HL-60 (cell line): ENCODE measurements around the gene GRIP2.

Experiments used
- DNase-seq, 2 experiments: peaks; one replicate each; pipeline ENCODE4 v3.0.0-alpha.2; 2010 to 2020; ENCODE audit warnings: low read depth in 1 of 2, low spot score in 1 of 2
- H3K27ac ChIP-seq: fragments of 250-450 bp; sonication (Bioruptor Pico); replicated peaks from 2 replicates; pipeline ENCODE4 v1.5.1; 2020; ENCODE audit warnings: mild to moderate bottlenecking, moderate library complexity
- H3K27me3 ChIP-seq: fragments of 250-450 bp; sonication (Bioruptor Pico); 2 replicates; pipeline ENCODE4 v1.5.1; 2021; ENCODE audit warnings: mild to moderate bottlenecking, moderate library complexity; ENCODE audit not compliant: insufficient read depth, poor library complexity, severe bottlenecking
- H3K4me3 ChIP-seq: replicated peaks from 2 replicates; pipeline ENCODE4 v1.5.1; 2011; ENCODE audit warnings: mild to moderate bottlenecking, control low read depth, low read length; ENCODE audit not compliant: insufficient read depth
- GABPA ChIP-seq: IDR thresholded peaks from 2 replicates; pipeline ENCODE4 v1.6.1; 2012; ENCODE audit warnings: low read depth
- POLR2AphosphoS5 ChIP-seq: IDR thresholded peaks from 2 replicates; pipeline ENCODE4 v1.6.1; 2012; ENCODE audit warnings: low read depth
- REST ChIP-seq: IDR thresholded peaks from 2 replicates; pipeline ENCODE4 v1.6.1; 2012; ENCODE audit warnings: low read depth; ENCODE audit not compliant: insufficient replicate concordance
- SPI1 ChIP-seq: IDR thresholded peaks from 2 replicates; pipeline ENCODE4 v1.6.1; 2012; ENCODE audit warnings: low read depth, mild to moderate bottlenecking, borderline replicate concordance
- TF ChIP-seq, protein P1 (sequence below): IDR thresholded peaks from one replicate; pipeline ENCODE4 v1.5.1; 2011; ENCODE audit warnings: low read length, control low read depth, inconsistent platforms; ENCODE audit not compliant: insufficient read depth

The GRIP2 gene

GRCh38 chr3:14505001-14505802, 34.9 kb downstream of the GRIP2 start:
- Histone ChIP-seq H3K4me3 (no peak overlapping the region), H3K27ac (no peak overlapping the region), H3K27me3 (no peaks in the 10 kb centered on the region)
- TF ChIP-seq GABPA (no peak), REST (no peak), POLR2AphosphoS5 (no peak), SPI1 (no peak)
- TF ChIP-seq, protein P1, sequence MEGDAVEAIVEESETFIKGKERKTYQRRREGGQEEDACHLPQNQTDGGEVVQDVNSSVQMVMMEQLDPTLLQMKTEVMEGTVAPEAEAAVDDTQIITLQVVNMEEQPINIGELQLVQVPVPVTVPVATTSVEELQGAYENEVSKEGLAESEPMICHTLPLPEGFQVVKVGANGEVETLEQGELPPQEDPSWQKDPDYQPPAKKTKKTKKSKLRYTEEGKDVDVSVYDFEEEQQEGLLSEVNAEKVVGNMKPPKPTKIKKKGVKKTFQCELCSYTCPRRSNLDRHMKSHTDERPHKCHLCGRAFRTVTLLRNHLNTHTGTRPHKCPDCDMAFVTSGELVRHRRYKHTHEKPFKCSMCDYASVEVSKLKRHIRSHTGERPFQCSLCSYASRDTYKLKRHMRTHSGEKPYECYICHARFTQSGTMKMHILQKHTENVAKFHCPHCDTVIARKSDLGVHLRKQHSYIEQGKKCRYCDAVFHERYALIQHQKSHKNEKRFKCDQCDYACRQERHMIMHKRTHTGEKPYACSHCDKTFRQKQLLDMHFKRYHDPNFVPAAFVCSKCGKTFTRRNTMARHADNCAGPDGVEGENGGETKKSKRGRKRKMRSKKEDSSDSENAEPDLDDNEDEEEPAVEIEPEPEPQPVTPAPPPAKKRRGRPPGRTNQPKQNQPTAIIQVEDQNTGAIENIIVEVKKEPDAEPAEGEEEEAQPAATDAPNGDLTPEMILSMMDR, result no peak
- no peak for DNase-seq

GRCh38 chr3:14503706-14504065, 36.5 kb downstream of the GRIP2 start:
- H3K27me3 ChIP-seq, result no peaks in the 10 kb centered on the region
- H3K27ac ChIP-seq, result no peak overlapping the region
- no peak overlapping the region for H3K4me3 ChIP-seq
- no peak for TF ChIP-seq POLR2AphosphoS5
- TF ChIP-seq, protein P1, result no peak
- no peak for TF ChIP-seq SPI1
- TF ChIP-seq REST, result no peak
- TF ChIP-seq GABPA, result no peak
- no peak for DNase-seq

DNA sequence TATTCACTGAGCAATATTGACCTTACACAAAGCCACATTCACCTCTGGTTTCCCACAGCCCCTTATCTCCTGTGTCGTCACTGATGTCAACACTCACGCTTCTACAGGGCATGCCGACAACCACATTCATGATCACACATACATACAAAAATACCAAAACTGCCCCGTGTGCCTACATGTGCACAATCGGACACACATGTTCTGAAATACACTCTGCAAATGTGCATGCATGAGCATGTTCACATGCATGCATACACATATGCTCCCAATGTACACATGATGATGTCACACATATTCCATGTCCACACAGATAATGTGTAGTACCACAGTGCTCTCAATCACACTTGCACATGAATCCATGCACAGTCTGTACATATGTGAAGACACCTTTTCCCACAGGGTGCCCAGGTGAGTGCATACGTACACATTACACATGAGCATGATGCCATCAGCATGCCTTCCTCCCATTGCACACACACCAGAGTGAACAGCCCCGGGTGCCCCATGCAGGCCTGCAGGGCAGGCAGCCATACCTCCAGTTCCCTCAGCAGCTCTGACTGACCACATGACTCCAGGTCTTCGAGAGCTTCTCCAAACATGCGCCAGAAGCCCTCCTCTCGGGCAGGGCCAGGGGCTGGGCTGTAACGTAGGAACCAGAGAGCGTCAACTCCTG, 37.0 kb downstream of the GRIP2 start:
- TF ChIP-seq GABPA (no peak), REST (no peak), SPI1 (no peak), POLR2AphosphoS5 (no peak)
- TF ChIP-seq, protein P1, result no peak
- Histone ChIP-seq H3K4me3 (no peak overlapping the region), H3K27me3 (no peaks in the 10 kb centered on the region), H3K27ac (no peak overlapping the region)
- no peak for DNase-seq
